A673 (cell line): ENCODE results near the gene TNFSF4. TPM values are rescaled to one million over a fixed set of nuclear protein-coding genes. Genes with fewer than 3 reads are reported as not detected.
"Not testable (repeated sequence)": the region's sequence is repeated elsewhere in the genome, so short reads cannot be mapped to it uniquely, and the experiment has no call there.

Experiments
- BruUV-seq: library from RNA; stranded (reverse); fragments of 400-500 nt; replicated peaks from 2 replicates; lab custom pipeline; 2021; lab: Mats Ljungman, UMichigan
- CTCF ChIA-PET: fragments of 300-600 bp; sonication (Branson Sonifier 250); formaldehyde crosslinking; loops from one replicate; lab custom pipeline; 2022; ENCODE audit warnings: antibody characterized with exemption; lab: Charles Lee
- POLR2A ChIA-PET: fragments of 300-600 bp; sonication (Branson Sonifier 250); formaldehyde crosslinking; loops from one replicate; lab custom pipeline; 2022; ENCODE audit warnings: antibody characterized with exemption; ENCODE audit not compliant: low non-redundant PET; lab: Charles Lee
- DNase-seq: peaks from one replicate; pipeline ENCODE4 v3.0.0-alpha.2; 2015; ENCODE audit warnings: low spot score
- H3K27ac ChIP-seq: fragments of 200-600 bp; sonication (generic); 2 replicates; pipeline ENCODE4 v1.5.1; 2016; ENCODE audit warnings: mixed run types, low read depth, mild to moderate bottlenecking, mixed read lengths, antibody characterized with exemption, low read length; ENCODE audit not compliant: poor library complexity, severe bottlenecking
- H3K27me3 ChIP-seq: fragments of 200-600 bp; sonication (generic); replicated peaks from 2 replicates; pipeline ENCODE4 v1.6.1; 2017; ENCODE audit warnings: mixed run types, low read depth, mild to moderate bottlenecking, mixed read lengths, antibody characterized with exemption, low read length; ENCODE audit not compliant: insufficient read depth, poor library complexity
- H3K36me3 ChIP-seq: fragments of 200-600 bp; sonication (generic); 2 replicates; pipeline ENCODE4 v1.6.1; 2016; ENCODE audit warnings: mixed run types, mild to moderate bottlenecking, mixed read lengths, antibody characterized with exemption, low read length; ENCODE audit not compliant: insufficient read depth, poor library complexity, severe bottlenecking
- H3K4me1 ChIP-seq: fragments of 200-600 bp; sonication (generic); 2 replicates; pipeline ENCODE4 v1.6.1; 2017; ENCODE audit warnings: mixed run types, mild to moderate bottlenecking, mixed read lengths, antibody characterized with exemption, low read length; ENCODE audit not compliant: insufficient read depth, poor library complexity, severe bottlenecking
- H3K4me3 ChIP-seq: fragments of 200-600 bp; sonication (generic); 2 replicates; pipeline ENCODE4 v1.5.1; 2016; ENCODE audit warnings: low read depth, mixed run types, mild to moderate bottlenecking, mixed read lengths, low read length; ENCODE audit not compliant: poor library complexity, severe bottlenecking
- H3K9me3 ChIP-seq: fragments of 200-600 bp; sonication (generic); 2 replicates; pipeline ENCODE4 v1.6.1; 2016; ENCODE audit warnings: mixed run types, low read depth, mild to moderate bottlenecking, mixed read lengths, antibody characterized with exemption, low read length; ENCODE audit not compliant: poor library complexity, severe bottlenecking
- EZH2 ChIP-seq: fragments of 200-600 bp; sonication (generic); IDR thresholded peaks from 2 replicates; pipeline ENCODE4 v1.6.1; 2017; ENCODE audit warnings: borderline replicate concordance, low read depth, mild to moderate bottlenecking, mixed read lengths, antibody characterized with exemption, low read length; ENCODE audit not compliant: poor library complexity, severe bottlenecking
- intact Hi-C: fragments of 100-400 bp; cut with micrococcal nuclease; formaldehyde crosslinking; loops from one replicate; pipeline ENCODE4 v1.10.0; 2022; ENCODE audit not compliant: unreplicated experiment
- total RNA-seq: library from RNA; stranded (reverse); gene quantifications from 2 replicates; pipeline ENCODE4 v1.2.3, GENCODE V29; 2021
- TF ChIP-seq, protein P1 (sequence below): fragments of 300-800, 200-600 bp; sonication (generic); conservative IDR thresholded peaks from 2 replicates; pipeline ENCODE4 v1.5.1; 2017; ENCODE audit warnings: low read depth, mild to moderate bottlenecking, antibody characterized with exemption, low read length, moderate library complexity, mixed read lengths

TNFSF4 gene
- total RNA-seq, 1 experiment from 2014 or later, result 0.21 TPM

DNA sequence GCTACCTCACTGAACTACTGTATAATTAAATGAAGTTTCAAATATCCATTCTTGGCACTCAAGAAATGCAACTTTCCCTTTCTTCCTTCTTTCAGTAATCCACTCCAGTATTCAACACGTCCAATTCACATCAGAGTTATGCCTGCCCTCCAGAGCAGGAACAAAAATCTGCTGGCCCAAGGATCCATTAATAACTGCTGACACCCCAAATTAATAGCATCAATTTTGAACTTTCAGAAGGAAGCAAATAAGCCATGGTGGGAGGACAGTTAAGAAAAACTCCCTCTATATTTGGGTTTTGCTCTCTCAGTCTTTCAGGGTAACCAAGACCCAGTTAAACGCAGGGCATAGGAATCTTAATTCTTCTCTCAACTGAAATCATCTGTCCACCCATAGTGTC, 31.9 kb upstream of the TNFSF4 start:
- Histone ChIP-seq H3K27me3 (no peaks in the 10 kb centered on the region), H3K36me3 (no peaks in the 10 kb centered on the region), H3K4me1 (no peaks in the 10 kb centered on the region), H3K27ac (no peak overlapping the region), H3K4me3 (no peak overlapping the region), H3K9me3 (no peaks in the 10 kb centered on the region)
- CTCF ChIA-PET, result no interaction called here
- TF ChIP-seq, protein P1, sequence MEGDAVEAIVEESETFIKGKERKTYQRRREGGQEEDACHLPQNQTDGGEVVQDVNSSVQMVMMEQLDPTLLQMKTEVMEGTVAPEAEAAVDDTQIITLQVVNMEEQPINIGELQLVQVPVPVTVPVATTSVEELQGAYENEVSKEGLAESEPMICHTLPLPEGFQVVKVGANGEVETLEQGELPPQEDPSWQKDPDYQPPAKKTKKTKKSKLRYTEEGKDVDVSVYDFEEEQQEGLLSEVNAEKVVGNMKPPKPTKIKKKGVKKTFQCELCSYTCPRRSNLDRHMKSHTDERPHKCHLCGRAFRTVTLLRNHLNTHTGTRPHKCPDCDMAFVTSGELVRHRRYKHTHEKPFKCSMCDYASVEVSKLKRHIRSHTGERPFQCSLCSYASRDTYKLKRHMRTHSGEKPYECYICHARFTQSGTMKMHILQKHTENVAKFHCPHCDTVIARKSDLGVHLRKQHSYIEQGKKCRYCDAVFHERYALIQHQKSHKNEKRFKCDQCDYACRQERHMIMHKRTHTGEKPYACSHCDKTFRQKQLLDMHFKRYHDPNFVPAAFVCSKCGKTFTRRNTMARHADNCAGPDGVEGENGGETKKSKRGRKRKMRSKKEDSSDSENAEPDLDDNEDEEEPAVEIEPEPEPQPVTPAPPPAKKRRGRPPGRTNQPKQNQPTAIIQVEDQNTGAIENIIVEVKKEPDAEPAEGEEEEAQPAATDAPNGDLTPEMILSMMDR, result no peak
- no peak for TF ChIP-seq EZH2
- BruUV-seq, result no TSS peak
- POLR2A ChIA-PET, result no interaction called here
- no peak for DNase-seq
- intact Hi-C loops, result no loop called here

DNA sequence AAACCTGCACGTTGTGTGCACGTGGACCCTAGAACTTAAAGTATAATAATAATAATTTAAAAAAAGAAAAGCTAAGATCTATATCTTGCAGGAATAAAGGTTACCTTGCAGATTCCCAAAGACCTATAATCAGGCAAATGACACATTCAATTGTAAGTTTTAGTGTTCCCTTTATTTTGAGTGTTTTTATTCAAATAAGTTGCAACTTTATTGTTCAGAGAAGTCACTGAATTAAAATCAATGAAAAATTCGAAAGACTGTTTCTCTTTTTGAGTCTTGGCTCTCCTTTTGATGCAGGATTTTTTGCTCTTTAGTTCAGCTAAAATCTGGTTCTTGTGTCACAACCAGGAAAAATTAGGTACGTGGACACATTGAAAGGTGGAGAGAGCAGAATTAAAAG, 27.8 kb upstream of the TNFSF4 start:
- no peak for DNase-seq
- no peak overlapping the region for H3K4me3 ChIP-seq
- no peaks in the 10 kb centered on the region for H3K4me1 ChIP-seq
- intact Hi-C loops, result no loop called here
- H3K36me3 ChIP-seq, result no peaks in the 10 kb centered on the region
- H3K27ac ChIP-seq, result no peak overlapping the region
- no peaks in the 10 kb centered on the region for H3K9me3 ChIP-seq
- no peak for TF ChIP-seq EZH2
- TF ChIP-seq, protein P1, result no peak
- no peaks in the 10 kb centered on the region for H3K27me3 ChIP-seq
- POLR2A ChIA-PET, result no interaction called here
- BruUV-seq, result no TSS peak
- CTCF ChIA-PET, result no interaction called here

DNA sequence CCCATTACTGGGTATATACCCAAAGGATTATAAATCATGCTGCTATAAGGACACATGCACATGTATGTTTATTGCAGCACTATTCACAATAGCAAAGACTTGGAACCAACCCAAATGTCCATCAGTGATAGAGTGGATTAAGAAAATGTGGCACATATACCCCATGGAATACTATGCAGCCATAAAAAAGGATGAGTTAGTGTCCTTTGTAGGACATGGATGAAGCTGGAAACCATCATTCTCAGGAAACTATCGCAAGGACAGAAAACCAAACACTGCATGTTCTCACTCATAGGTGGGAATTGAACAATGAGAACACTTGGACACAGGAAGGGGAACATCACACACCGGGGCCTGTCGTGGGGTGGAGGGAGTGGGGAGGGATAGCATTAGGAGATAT, 27.3 kb upstream of the TNFSF4 start:
- CTCF ChIA-PET, H3K9me3 ChIP-seq, H3K27ac ChIP-seq, intact Hi-C loops, BruUV-seq, H3K4me3 ChIP-seq, H3K36me3 ChIP-seq, POLR2A ChIA-PET, H3K4me1 ChIP-seq, DNase-seq, H3K27me3 ChIP-seq: not testable (repeated sequence)

DNA sequence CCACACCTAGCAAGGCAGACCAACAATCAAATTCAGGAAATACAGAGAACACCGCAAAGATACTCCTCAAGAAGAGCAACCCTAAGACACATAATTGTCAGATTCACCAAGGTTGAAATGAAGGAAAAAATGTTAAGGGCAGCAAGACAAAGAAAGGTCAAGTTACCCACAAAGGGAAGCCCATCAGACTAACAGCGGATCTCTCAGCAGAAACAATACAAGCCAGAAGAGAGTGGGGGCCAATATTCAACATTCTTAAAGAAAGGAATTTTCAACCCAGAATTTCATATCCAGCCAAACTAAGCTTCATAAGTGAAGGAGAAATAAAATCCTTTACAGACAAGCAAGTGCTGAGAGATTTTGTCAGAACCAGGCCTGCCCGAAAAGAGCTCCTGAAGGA, 21.9 kb upstream of the TNFSF4 start:
- H3K36me3 ChIP-seq, H3K27ac ChIP-seq, CTCF ChIA-PET, H3K4me3 ChIP-seq, H3K4me1 ChIP-seq, DNase-seq, H3K9me3 ChIP-seq, H3K27me3 ChIP-seq, intact Hi-C loops, BruUV-seq: not testable (repeated sequence)
- POLR2A ChIA-PET, result interaction anchor here (0.6 kb wide), 1 partner anchor 1084 kb away, joined by 6 read pairs; no protein-coding TSS in a partner anchor
